T-helper 2 cell treated with Interferon-gamma antibody and Interleukin-4, amounts not matched to agents 5 μg/mL and 100 μg/mL, for 36 hours (primary cell): ENCODE measurements around the gene PPIP5K1.
"Not testable (repeated sequence)": the region's sequence is repeated elsewhere in the genome, so short reads cannot be mapped to it uniquely, and the experiment has no call there.

ENCODE experiments used
- DNase-seq: peaks from one replicate; pipeline ENCODE4 v3.0.0; 2021; ENCODE audit warnings: low spot score
- H3K27ac Mint-ChIP-seq: one replicate; pipeline ENCODE4 v1.8.0; 2021; ENCODE audit warnings: mild to moderate bottlenecking, mixed read lengths
- H3K27me3 Mint-ChIP-seq: one replicate; pipeline ENCODE4 v1.8.0; 2021; ENCODE audit warnings: low read depth, mixed read lengths
- H3K36me3 Mint-ChIP-seq: one replicate; pipeline ENCODE4 v1.8.0; 2021; ENCODE audit warnings: low read depth, mixed read lengths
- H3K4me1 Mint-ChIP-seq: one replicate; pipeline ENCODE4 v1.8.0; 2021; ENCODE audit warnings: low read depth, mixed read lengths
- H3K4me3 Mint-ChIP-seq: one replicate; pipeline ENCODE4 v1.8.0; 2022; ENCODE audit warnings: mild to moderate bottlenecking, moderate library complexity, mixed read lengths
- H3K9me3 Mint-ChIP-seq: one replicate; pipeline ENCODE4 v1.8.0; 2021; ENCODE audit warnings: mixed read lengths

PPIP5K1 gene

GRCh38 chr15:43589778-43590466 is at the start of gene PPIP5K1:
TSS of gene PPIP5K1 (minus strand) at chr15:43590208. CDS start at chr15:43584504, 5,704 bp downstream.
- H3K4me3 Mint-ChIP-seq, H3K36me3 Mint-ChIP-seq, H3K9me3 Mint-ChIP-seq, H3K27ac Mint-ChIP-seq, H3K4me1 Mint-ChIP-seq, DNase-seq, H3K27me3 Mint-ChIP-seq: not testable (repeated sequence)

- not testable (repeated sequence) for H3K4me3 Mint-ChIP-seq, H3K9me3 Mint-ChIP-seq, DNase-seq, H3K27me3 Mint-ChIP-seq, H3K27ac Mint-ChIP-seq, H3K36me3 Mint-ChIP-seq, H3K4me1 Mint-ChIP-seq
Observed at GRCh38 chr15:43638464-43639204, 48.6 kb upstream of the PPIP5K1 start.

GRCh38 chr15:43626937-43627336 is 36.9 kb upstream of the PPIP5K1 start:
- not testable (repeated sequence) for H3K4me3 Mint-ChIP-seq, H3K27me3 Mint-ChIP-seq, H3K4me1 Mint-ChIP-seq, DNase-seq, H3K27ac Mint-ChIP-seq, H3K9me3 Mint-ChIP-seq, H3K36me3 Mint-ChIP-seq

- H3K4me3 Mint-ChIP-seq: no peak overlapping the region
- no peaks in the 10 kb centered on the region for H3K4me1 Mint-ChIP-seq
- H3K9me3 Mint-ChIP-seq: no peaks in the 10 kb centered on the region
Observed at GRCh38 chr15:43625106-43625505, 35.1 kb upstream of the PPIP5K1 start.

GRCh38 chr15:43622068-43622799 is 32.2 kb upstream of the PPIP5K1 start:
- H3K9me3 Mint-ChIP-seq, H3K4me3 Mint-ChIP-seq, DNase-seq, H3K27me3 Mint-ChIP-seq, H3K36me3 Mint-ChIP-seq, H3K27ac Mint-ChIP-seq, H3K4me1 Mint-ChIP-seq: not testable (repeated sequence)

More at GRCh38 chr15:43625106-43625505, 35.1 kb upstream of the PPIP5K1 start:
- no peak for DNase-seq
- no peak overlapping the region for H3K27ac Mint-ChIP-seq
- H3K27me3 Mint-ChIP-seq: peaks cover 8% of the 10 kb centered on the region
- H3K36me3 Mint-ChIP-seq: no peaks in the 10 kb centered on the region

GRCh38 chr15:43618700-43619099 is 28.7 kb upstream of the PPIP5K1 start, which contains the start of gene STRC:
TSS of gene STRC (minus strand) at chr15:43618800. CDS start at chr15:43618722, 78 bp downstream.
- H3K9me3 Mint-ChIP-seq, H3K4me1 Mint-ChIP-seq, H3K27ac Mint-ChIP-seq, H3K36me3 Mint-ChIP-seq, DNase-seq, H3K27me3 Mint-ChIP-seq, H3K4me3 Mint-ChIP-seq: not testable (repeated sequence)

GRCh38 chr15:43617750-43618149 is 27.7 kb upstream of the PPIP5K1 start:
- not testable (repeated sequence) for H3K27ac Mint-ChIP-seq

GRCh38 chr15:43602233-43602632 is 12.2 kb upstream of the PPIP5K1 start:
- H3K4me1 Mint-ChIP-seq, H3K4me3 Mint-ChIP-seq, H3K9me3 Mint-ChIP-seq, H3K36me3 Mint-ChIP-seq, H3K27ac Mint-ChIP-seq, DNase-seq: not testable (repeated sequence)
- peaks cover 14% of the 10 kb centered on the region for H3K27me3 Mint-ChIP-seq

More at GRCh38 chr15:43617750-43618149, 27.7 kb upstream of the PPIP5K1 start:
- H3K4me3 Mint-ChIP-seq, DNase-seq, H3K4me1 Mint-ChIP-seq, H3K27me3 Mint-ChIP-seq, H3K36me3 Mint-ChIP-seq, H3K9me3 Mint-ChIP-seq: not testable (repeated sequence)

- H3K27ac Mint-ChIP-seq, H3K4me1 Mint-ChIP-seq, H3K36me3 Mint-ChIP-seq, DNase-seq, H3K4me3 Mint-ChIP-seq, H3K9me3 Mint-ChIP-seq: not testable (repeated sequence)
- peaks cover 19% of the 10 kb centered on the region for H3K27me3 Mint-ChIP-seq
Observed at GRCh38 chr15:43600200-43600599, 10.2 kb upstream of the PPIP5K1 start.

- peaks cover 16% of the 10 kb centered on the region for H3K27me3 Mint-ChIP-seq
- not testable (repeated sequence) for H3K4me1 Mint-ChIP-seq, H3K9me3 Mint-ChIP-seq, H3K27ac Mint-ChIP-seq, DNase-seq, H3K4me3 Mint-ChIP-seq, H3K36me3 Mint-ChIP-seq
Observed at GRCh38 chr15:43599131-43599530, 9.1 kb upstream of the PPIP5K1 start.

GRCh38 chr15:43593328-43594190 is 3.6 kb upstream of the PPIP5K1 start, which contains the start of gene CKMT1B:
TSS of gene CKMT1B (plus strand) at chr15:43594027. CDS start at chr15:43594219, 192 bp downstream.
- not testable (repeated sequence) for H3K9me3 Mint-ChIP-seq, H3K27ac Mint-ChIP-seq, DNase-seq, H3K36me3 Mint-ChIP-seq, H3K4me3 Mint-ChIP-seq, H3K4me1 Mint-ChIP-seq
- H3K27me3 Mint-ChIP-seq: peaks cover 10% of the 10 kb centered on the region

- H3K27me3 Mint-ChIP-seq, H3K9me3 Mint-ChIP-seq, H3K4me3 Mint-ChIP-seq, H3K36me3 Mint-ChIP-seq, DNase-seq, H3K4me1 Mint-ChIP-seq, H3K27ac Mint-ChIP-seq: not testable (repeated sequence)
Observed at GRCh38 chr15:43592841-43593240, 2.8 kb upstream of the PPIP5K1 start.

GRCh38 chr15:43574607-43575006 is 15.4 kb downstream of the PPIP5K1 start:
- H3K4me1 Mint-ChIP-seq, H3K27ac Mint-ChIP-seq, H3K9me3 Mint-ChIP-seq, H3K27me3 Mint-ChIP-seq, DNase-seq, H3K4me3 Mint-ChIP-seq, H3K36me3 Mint-ChIP-seq: not testable (repeated sequence)
